Right ventricle myocardium superior (tissue), 1 donor: Measurements from ENCODE around the gene PDGFRB. TPM values are rescaled to one million over a fixed set of nuclear protein-coding genes. Genes with fewer than 3 reads are reported as not detected.

Experiments
- ATAC-seq: fragments of 200-7000 bp; cut with Tn5 transposase; one replicate; pipeline ENCODE4 v1.9.1; 2020; ENCODE audit warnings: mild to moderate bottlenecking; ENCODE audit not compliant: poor library complexity
- DNase-seq: peaks from one replicate; pipeline ENCODE4 v3.0.0-alpha.2; 2020
- intact Hi-C: fragments of 100-400 bp; cut with DNase I; formaldehyde crosslinking; loops from one replicate; pipeline ENCODE4 v1.11.2; 2022
- total RNA-seq: library from RNA; stranded (reverse); fragmentation: NEBNext Ultra II Directional; extraction: Animal tissue kit (Norgen Biotek cat#: 25700); gene quantifications from one replicate; pipeline ENCODE4 v1.2.1, GENCODE V29; 2021
- donor health status: DM: no; HTN: yes; CAD: no; lungs with severe emphysema.

The PDGFRB gene
- total RNA-seq, 1 donor from 2014 or later: 47.0 TPM

DNA sequence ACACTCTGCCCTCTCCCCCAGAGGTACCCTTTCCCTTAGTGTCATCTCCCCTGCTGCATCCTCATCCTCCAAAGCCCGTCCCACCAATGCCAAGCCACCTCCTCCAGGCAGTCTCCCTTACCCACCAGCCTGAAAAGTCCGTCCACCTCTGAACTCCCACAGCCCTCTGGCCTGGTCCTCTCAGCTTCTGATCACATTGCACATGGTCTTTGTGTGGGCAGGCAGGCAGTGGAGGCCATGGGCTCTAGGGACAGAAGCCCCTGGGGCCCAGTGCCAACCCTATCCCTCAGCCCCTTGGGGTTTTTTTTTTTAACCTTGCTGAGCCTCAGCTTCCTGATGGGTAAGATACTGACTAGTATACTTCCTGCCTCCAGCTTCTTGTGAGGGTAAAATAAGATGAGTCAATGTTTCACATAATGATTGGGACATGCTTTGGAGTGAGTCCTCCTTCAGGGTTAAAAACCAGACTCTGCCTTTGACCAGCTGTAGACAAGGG lies 88.7 kb downstream of the PDGFRB start:
- intact Hi-C loops: no loop called here
- ATAC-seq: no peak
- no peak for DNase-seq

DNA sequence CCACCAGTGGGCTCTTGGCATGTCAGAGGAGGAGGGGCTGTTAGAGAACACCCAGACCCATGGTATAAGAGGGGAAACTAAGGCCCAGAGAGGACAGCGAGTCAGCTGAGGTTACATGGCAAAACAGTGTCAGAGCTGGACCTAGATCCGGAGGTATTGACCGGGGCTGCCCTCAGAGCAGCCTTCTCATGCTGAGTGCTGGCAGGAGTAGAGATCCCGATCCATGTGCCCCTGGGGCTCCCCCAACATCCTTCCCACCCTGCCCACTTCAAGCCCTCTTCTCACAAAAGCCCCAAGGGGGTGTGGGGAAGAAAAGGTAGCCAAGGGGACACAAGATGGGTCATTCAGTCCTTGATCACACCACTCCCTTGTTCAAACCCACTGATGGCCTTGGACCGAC lies 89.2 kb downstream of the PDGFRB start:
- intact Hi-C loops: no loop called here
- DNase-seq (no peak), ATAC-seq (no peak)

DNA sequence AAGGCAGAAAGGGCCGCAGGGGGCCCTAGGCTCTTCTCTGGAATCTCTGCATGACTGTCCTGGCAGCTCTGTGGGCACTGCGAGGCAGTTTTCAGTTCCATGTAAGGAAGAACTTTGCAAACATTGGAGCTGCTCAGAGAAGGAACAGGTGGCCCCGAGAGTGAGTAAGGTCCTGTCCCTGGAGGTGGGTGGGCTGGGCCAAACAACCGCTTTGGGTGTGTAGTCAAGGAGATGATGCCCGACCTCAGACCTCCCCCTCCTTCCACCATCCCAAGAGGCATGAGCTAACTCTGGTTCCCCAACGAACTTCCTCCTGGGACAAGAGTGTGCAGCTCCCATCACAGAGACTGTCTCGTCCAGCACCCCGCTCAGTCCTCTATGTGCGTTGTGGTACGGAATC lies 89.8 kb downstream of the PDGFRB start:
- ATAC-seq (peak; percentile 52), DNase-seq (peak; percentile 56)
- intact Hi-C loops: no loop called here

DNA sequence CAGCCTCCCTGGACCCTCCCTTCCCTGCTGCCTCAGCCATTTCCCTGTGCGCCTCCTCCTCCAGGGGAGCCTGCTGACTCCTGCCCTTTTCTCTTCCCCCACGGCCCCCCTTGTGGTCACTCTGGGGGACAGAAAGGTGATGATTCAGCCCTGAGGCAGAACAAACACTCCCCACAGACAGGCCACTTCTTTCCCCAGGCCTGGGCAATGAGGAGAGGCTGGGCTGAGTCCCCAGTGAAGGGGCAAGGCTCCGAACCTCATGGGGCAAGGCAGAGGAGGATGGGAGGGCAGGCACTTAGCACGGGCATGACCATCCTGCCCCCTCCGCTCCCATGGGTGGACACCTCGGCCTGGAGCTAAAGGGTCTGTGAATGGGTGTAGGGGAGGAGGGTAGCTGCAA lies 90.3 kb downstream of the PDGFRB start:
- DNase-seq: peak; percentile 65
- intact Hi-C loops: no loop called here
- peak; percentile 61 for ATAC-seq

DNA sequence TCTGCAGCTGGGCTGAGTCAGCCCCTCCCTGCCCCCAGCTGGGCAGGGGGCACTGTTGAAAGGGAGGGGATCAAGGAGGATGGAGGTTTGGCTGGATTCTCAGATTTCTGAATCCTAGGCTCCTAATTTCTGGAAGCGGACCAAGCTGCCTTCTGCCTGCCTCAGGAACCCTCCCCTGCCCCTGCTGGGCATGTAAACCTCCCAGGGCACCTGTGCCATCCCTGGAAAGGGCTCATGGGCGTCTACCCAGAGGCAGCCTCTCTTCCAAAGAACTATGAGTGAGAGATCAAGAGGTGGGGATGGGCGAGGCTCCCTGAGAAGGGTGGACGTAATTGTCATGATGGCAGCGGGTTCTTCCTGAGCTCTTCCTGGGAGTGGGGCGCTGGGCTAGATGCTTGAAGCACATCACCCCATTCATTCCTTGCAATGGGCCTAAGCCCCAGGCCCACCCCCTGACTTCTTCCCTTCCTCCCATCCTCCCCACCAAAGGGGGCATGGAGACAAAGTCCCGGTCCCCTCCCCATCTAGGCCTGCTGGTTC lies 90.9 kb downstream of the PDGFRB start:
- DNase-seq (no peak), ATAC-seq (peak; percentile 30)
- intact Hi-C loops: no loop called here

Other genes with a start within 250 kb of the PDGFRB start
- 0.08 TPM for gene PDE6A, start 211.1 kb downstream of the PDGFRB start, total RNA-seq
- gene SLC26A2, start 195.1 kb downstream of the PDGFRB start, total RNA-seq: 2.9 TPM
- 1.9 TPM for gene TIGD6, start 155.2 kb downstream of the PDGFRB start, total RNA-seq
- 13.8 TPM for gene HMGXB3, start 155.1 kb downstream of the PDGFRB start, total RNA-seq
- gene CSF1R, start 69.3 kb downstream of the PDGFRB start, total RNA-seq: 19.5 TPM
- not detected for gene CDX1, start 10.9 kb upstream of the PDGFRB start, total RNA-seq
- gene SLC6A7, start 34.2 kb upstream of the PDGFRB start, total RNA-seq: not detected
- gene CAMK2A, start 133.9 kb upstream of the PDGFRB start, total RNA-seq: 17.1 TPM
- 0.38 TPM for gene ARSI, start 147.1 kb upstream of the PDGFRB start, total RNA-seq
- gene TCOF1, start 201.9 kb upstream of the PDGFRB start, total RNA-seq: 17.3 TPM